PFSK-1 (cell line): ENCODE results near the gene IMPDH1.

Source experiments
- FOXP2 ChIP-seq: optimal IDR thresholded peaks from 2 replicates; pipeline ENCODE3; 2011; ENCODE audit warnings: borderline replicate concordance, control low read depth, inconsistent platforms; ENCODE audit not compliant: insufficient read depth; ENCODE audit errors: extremely low read length, extremely low read depth
- POLR2AphosphoS5 ChIP-seq: IDR thresholded peaks from 2 replicates; pipeline ENCODE4 v1.6.1; 2012; ENCODE audit warnings: low read depth, mild to moderate bottlenecking, control low read depth, low read length, moderate library complexity
- REST ChIP-seq, 2 experiments: IDR thresholded peaks; 2 replicates each; pipeline versions ENCODE4 v1.6.1 to v1.8.0; 2011 to 2012; ENCODE audit warnings: low read depth in 2 of 2, low read length in 2 of 2, control low read depth in 1 of 2, inconsistent platforms in 1 of 2, mild to moderate bottlenecking in 1 of 2, moderate library complexity in 1 of 2; ENCODE audit not compliant: insufficient read depth in 1 of 2
- SIN3A ChIP-seq: IDR thresholded peaks from 2 replicates; pipeline ENCODE4 v1.6.1; 2012; ENCODE audit warnings: mild to moderate bottlenecking, low read length, moderate library complexity, borderline replicate concordance; ENCODE audit not compliant: insufficient read depth
- TAF1 ChIP-seq: IDR thresholded peaks from 2 replicates; pipeline ENCODE4 v1.6.1; 2012; ENCODE audit warnings: low read length, control low read depth, borderline replicate concordance; ENCODE audit not compliant: insufficient read depth

The IMPDH1 gene

DNA sequence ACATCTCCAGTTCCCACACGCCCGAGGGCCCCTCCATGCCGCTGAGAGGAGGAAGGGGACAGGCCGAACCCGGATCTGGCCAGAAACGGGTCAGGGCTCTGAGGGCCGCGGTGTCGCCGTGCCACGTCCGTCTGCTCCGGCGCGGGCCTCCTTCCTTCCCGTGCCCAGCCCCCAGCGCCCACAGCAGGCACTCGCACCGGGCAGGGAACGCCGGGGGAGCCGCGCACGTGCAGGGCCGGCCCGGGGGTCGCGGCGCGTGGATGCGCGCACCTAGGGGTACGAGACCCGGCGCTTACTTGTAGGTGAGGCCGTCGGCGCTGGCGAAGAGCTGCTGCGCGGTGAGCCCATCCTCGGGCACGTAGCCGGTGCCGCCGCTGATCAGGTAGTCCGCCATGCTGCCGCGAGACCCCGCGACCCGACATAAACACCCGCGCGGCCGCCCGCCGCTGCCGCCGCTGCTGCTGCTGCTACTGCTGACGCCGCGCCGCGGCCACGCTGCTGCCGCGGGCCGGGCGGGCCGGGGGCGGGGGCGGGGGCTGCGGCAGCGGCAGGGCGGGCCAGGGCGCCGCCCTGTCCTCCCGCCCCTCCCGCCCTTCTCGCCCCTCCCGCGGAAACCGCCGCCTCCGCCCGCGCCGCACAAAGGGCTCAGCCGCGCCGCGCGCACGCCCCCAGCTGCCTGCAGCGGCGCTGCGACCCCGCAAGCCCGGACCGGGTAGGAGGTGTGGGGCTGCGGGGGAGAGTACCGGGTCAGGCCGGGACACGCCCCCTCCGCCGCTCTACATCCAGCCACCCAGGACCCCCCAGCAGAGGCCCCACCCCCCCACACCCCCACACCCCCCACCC lies 4.1 kb downstream of the IMPDH1 start:
- TF ChIP-seq POLR2AphosphoS5 (0 out of 2 replicates have a peak, but pooled peaks have one; percentile 32), FOXP2 (no peak)

DNA sequence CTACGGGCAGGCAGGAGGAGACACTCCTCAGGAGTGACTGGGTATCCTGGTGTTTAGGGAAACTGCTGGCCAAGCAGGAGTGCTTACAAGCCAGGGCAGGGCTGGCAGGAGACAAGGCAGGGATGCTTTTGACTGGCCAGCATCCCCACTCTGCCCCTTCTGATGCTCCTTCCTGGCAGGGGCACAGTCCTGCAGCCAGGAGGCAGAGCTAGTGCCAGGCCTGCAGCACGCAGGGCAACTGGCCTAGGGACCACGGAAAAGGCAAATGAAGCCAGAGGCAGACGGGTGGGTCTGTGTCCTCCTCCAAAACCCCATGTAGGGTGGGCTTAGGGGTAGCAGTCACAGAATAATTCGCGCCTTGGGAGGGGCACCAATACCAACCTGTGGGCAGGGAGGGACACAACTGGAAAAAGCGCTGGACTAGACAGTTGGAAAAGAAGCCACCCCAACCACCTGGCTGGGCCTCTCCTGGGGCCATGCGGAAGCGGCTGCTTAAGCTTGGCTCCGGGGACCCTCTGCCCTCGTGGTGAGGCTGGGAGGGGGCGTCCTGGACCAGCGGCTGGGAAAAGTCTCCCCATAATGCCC lies 4.8 kb downstream of the IMPDH1 start:
- TF ChIP-seq POLR2AphosphoS5 (no peak), REST (IDR thresholded peaks at IDR 0.05; ENCODE audit: insufficient read depth in 1 of 2, low read depth in 2 of 2, low read length in 2 of 2) (no peak), FOXP2 (no peak), TAF1 (no peak), SIN3A (no peak)

DNA sequence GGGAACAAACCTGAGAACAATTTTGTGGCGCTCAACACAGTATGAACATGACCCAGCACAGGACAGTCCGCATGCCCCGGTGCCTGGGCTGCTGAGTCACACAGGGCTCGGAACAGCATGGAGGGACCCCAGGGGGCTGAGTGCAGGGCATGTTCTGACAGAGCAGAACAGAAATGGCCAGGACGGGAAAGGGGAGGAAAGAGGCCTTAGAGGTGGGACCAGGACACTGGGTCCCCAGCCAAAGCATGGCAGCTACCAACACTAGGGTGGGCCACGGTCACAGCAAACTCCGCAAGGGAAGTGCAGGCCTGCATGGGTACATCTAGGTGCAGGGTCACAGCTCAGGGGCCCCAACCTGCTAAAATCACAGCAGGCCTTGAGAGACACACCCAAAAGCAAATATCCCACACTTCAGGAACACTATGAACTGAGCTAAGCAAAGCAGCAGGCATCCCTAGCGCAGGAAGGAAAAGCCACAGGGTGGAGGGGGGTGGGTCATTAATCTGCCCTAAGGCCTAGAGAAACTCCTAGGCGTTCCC lies 5.6 kb downstream of the IMPDH1 start:
- TF ChIP-seq REST (IDR thresholded peaks at IDR 0.05; ENCODE audit: insufficient read depth in 1 of 2, low read depth in 2 of 2, low read length in 2 of 2) (no peak), POLR2AphosphoS5 (no peak), FOXP2 (no peak), TAF1 (no peak), SIN3A (no peak)

DNA sequence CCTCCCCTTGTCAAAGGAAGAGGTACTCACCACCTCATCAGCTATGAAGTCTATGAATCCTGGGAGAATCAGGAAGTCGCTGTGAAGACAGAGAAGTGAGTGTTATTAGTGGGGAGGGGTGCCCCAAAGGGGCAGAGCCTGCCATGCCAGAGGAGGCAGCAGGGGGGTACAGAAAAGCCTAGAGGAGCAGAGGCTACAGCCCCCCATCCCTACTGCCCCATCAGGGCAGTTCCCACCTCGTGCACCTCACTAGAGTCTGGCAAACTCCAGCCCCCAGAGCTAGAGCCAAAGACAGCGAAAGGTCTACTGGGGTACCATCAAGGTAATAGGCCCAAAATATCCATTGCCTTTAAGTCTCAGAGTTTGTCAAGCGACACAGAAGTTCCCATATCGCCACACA lies 6.1 kb downstream of the IMPDH1 start:
- no peak for TF ChIP-seq TAF1
- no peak for TF ChIP-seq REST (IDR thresholded peaks at IDR 0.05; ENCODE audit: insufficient read depth in 1 of 2, low read depth in 2 of 2, low read length in 2 of 2)
- no peak for TF ChIP-seq FOXP2
- no peak for TF ChIP-seq SIN3A
- TF ChIP-seq POLR2AphosphoS5, result no peak

- TF ChIP-seq TAF1 (no peak), REST (IDR thresholded peaks at IDR 0.05; ENCODE audit: insufficient read depth in 1 of 2, low read depth in 2 of 2, low read length in 2 of 2) (no peak), POLR2AphosphoS5 (no peak), FOXP2 (no peak), SIN3A (no peak)
Observed at GRCh38 chr7:128402356-128402755, 7.4 kb downstream of the IMPDH1 start.
